ENCODE results near the gene ZNF488. TPM values are rescaled to one million over a fixed set of nuclear protein-coding genes. Genes with fewer than 3 reads are reported as not detected.

Gene ZNF488
- polyA plus RNA-seq, 3 donors from 2014 or later, result not detected

Other genes starting within 250 kb of the ZNF488 start
- gene GDF10, start 84.1 kb downstream of the ZNF488 start, polyA plus RNA-seq, result not detected
- not detected for gene GDF2, start 61.8 kb downstream of the ZNF488 start, polyA plus RNA-seq
- not detected for gene RBP3, start 35.9 kb downstream of the ZNF488 start, polyA plus RNA-seq
- gene ANXA8, start 99.8 kb upstream of the ZNF488 start, polyA plus RNA-seq, result under 1 TPM in 1 of 3 donors, not detected in 2; 0.23 TPM
- not detected for gene FAM25G, start 107.4 kb upstream of the ZNF488 start, polyA plus RNA-seq
- 1 to 10 TPM in 1 of 3 donors, under 1 TPM in 1, not detected in 1; 0.29 to 1.1 TPM for gene AGAP9, start 139.3 kb upstream of the ZNF488 start, polyA plus RNA-seq

Data from immature natural killer cell (primary cell).